ENCODE measurements around the gene CD300H. TPM values are rescaled to one million over a fixed set of nuclear protein-coding genes. Genes with fewer than 3 reads are reported as not detected.

CD300H gene
- total RNA-seq, 1 experiment from 2014 or later, result not detected

DNA sequence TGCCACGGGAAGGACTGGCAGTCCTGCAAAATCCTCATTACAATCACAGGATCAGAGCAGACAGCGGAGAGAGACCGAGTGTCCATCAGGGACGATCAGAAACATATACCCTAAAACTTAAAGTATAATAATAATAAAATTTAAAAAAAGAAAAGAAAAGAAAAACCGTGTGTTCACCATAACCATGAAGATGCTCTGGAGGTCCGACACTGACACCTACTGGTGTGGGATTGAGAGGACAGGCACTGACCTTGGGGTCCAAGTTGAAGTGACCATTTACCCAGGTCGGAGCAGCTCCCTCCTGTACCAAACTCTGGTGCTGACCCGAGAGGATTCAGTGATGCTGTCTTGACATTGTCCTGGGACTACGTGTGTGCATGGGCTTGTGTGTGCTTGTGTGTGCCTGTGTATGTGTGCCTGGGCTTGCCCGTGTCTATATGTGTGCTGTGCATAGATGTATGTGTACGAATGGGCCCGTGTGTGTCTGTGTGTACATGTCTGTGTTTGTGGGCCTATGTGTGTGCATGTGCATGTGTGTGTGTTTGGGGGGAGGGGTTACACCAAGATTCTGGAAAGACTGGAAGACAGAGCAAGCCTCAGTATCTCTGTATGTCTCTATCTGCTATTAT, 34.7 kb upstream of the CD300H start (continued):
- TF ChIP-seq, protein P1, sequence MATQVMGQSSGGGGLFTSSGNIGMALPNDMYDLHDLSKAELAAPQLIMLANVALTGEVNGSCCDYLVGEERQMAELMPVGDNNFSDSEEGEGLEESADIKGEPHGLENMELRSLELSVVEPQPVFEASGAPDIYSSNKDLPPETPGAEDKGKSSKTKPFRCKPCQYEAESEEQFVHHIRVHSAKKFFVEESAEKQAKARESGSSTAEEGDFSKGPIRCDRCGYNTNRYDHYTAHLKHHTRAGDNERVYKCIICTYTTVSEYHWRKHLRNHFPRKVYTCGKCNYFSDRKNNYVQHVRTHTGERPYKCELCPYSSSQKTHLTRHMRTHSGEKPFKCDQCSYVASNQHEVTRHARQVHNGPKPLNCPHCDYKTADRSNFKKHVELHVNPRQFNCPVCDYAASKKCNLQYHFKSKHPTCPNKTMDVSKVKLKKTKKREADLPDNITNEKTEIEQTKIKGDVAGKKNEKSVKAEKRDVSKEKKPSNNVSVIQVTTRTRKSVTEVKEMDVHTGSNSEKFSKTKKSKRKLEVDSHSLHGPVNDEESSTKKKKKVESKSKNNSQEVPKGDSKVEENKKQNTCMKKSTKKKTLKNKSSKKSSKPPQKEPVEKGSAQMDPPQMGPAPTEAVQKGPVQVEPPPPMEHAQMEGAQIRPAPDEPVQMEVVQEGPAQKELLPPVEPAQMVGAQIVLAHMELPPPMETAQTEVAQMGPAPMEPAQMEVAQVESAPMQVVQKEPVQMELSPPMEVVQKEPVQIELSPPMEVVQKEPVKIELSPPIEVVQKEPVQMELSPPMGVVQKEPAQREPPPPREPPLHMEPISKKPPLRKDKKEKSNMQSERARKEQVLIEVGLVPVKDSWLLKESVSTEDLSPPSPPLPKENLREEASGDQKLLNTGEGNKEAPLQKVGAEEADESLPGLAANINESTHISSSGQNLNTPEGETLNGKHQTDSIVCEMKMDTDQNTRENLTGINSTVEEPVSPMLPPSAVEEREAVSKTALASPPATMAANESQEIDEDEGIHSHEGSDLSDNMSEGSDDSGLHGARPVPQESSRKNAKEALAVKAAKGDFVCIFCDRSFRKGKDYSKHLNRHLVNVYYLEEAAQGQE (IDR thresholded peaks at IDR 0.05; ENCODE audit: low read depth), result no peak
- TF ChIP-seq YY1 (IDR thresholded peaks at IDR 0.05; ENCODE audit: extremely low read depth, insufficient replicate concordance, low read depth, low read length) (peak; percentile 7), EGR1 (IDR thresholded peaks at IDR 0.05; ENCODE audit: low read depth) (no peak), POLR2A (IDR thresholded peaks at IDR 0.05; ENCODE audit: borderline replicate concordance, extremely low read depth, insufficient read depth, insufficient read length) (no peak), CBX3 (IDR thresholded peaks at IDR 0.05; ENCODE audit: low read depth) (no peak), CEBPB (IDR thresholded peaks at IDR 0.05; ENCODE audit: low read depth) (no peak), SIN3A (IDR thresholded peaks at IDR 0.05; ENCODE audit: low read depth) (no peak), TCF7L2 (IDR thresholded peaks at IDR 0.05; ENCODE audit: borderline replicate concordance, extremely low read depth, insufficient read depth, insufficient read length) (no peak), ZFX (IDR thresholded peaks at IDR 0.05) (no peak), SRF (IDR thresholded peaks at IDR 0.05; ENCODE audit: low read depth) (no peak), POLR2AphosphoS5 (IDR thresholded peaks at IDR 0.05; ENCODE audit: low read depth, low read length) (no peak), ZNF274 (IDR thresholded peaks at IDR 0.05; ENCODE audit: low read depth, low read length) (no peak)
- TF ChIP-seq, protein P2, sequence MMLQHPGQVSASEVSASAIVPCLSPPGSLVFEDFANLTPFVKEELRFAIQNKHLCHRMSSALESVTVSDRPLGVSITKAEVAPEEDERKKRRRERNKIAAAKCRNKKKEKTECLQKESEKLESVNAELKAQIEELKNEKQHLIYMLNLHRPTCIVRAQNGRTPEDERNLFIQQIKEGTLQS (IDR thresholded peaks at IDR 0.05), result no peak
- TF ChIP-seq, protein P3, sequence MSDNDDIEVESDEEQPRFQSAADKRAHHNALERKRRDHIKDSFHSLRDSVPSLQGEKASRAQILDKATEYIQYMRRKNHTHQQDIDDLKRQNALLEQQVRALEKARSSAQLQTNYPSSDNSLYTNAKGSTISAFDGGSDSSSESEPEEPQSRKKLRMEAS (IDR thresholded peaks at IDR 0.05), result no peak

All from HCT116 (cell line).